ENCODE results near the gene LUZP2. TPM values are rescaled to one million over a fixed set of nuclear protein-coding genes. Genes with fewer than 3 reads are reported as not detected.

LUZP2 gene
- total and polyA plus RNA-seq, 9 of the 15 experiments (the other 6 are each of a cell fraction or from before 2014, with no cell fraction given), result not detected

- TF ChIP-seq HBP1 (CRISPR knock-in tag; IDR thresholded peaks at IDR 0.05) (no peak), CTCF (IDR thresholded peaks at IDR 0.05 in 2 of 3, conservative IDR thresholded peaks at IDR 0.05 in 1 of 3; ENCODE audit: insufficient read depth in 2 of 3, low read depth in 1 of 3, low read length in 3 of 3) (no peak), HES1 (IDR thresholded peaks at IDR 0.05; ENCODE audit: low read depth) (no peak), EHMT2 (IDR thresholded peaks at IDR 0.05) (no peak), ERF (CRISPR knock-in tag; IDR thresholded peaks at IDR 0.05) (no peak), KAT7 (CRISPR knock-in tag; IDR thresholded peaks at IDR 0.05; ENCODE audit: borderline replicate concordance) (no peak), BRF1 (IDR thresholded peaks at IDR 0.05; ENCODE audit: borderline replicate concordance, extremely low read depth, insufficient read length) (no peak)
Observed at GRCh38 chr11:24628224-24628776, 131.4 kb downstream of the LUZP2 start (continued).
